AG09319 (cell line): Measurements from ENCODE around the gene MESD.

Experiments
- DNase-seq: peaks from one replicate; pipeline ENCODE4 v3.0.0-alpha.2; 2010; ENCODE audit warnings: low read depth; ENCODE audit errors: extremely low read depth
- TF ChIP-seq, protein P1 (sequence below): IDR thresholded peaks from 2 replicates; pipeline ENCODE4 v1.5.1; 2011; ENCODE audit warnings: low read depth, mild to moderate bottlenecking, inconsistent platforms, low read length, moderate library complexity

Gene MESD

DNA sequence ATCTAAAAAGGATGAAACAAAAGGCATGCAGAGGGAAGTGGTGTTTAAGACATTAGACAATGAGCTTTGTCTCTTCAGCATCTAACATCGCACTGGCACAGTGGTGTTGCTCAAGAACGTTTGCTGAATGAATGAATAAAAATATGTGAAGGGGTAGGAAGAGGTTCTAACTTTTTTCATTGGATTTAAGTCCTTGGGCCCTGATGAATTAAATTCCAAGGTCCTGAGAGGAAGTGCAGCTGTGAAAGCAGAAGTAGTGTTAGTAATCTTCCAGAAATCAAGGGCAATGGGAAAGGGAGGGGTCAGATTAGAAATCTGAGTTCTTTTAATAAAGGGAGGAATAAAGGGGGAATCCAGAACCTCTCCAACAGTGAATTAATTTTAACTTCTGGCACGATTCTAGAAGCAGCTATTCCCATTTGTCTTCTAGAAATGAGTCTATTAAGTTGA is 40.7 kb upstream of the MESD start:
- DNase-seq: no peak
- TF ChIP-seq, protein P1, sequence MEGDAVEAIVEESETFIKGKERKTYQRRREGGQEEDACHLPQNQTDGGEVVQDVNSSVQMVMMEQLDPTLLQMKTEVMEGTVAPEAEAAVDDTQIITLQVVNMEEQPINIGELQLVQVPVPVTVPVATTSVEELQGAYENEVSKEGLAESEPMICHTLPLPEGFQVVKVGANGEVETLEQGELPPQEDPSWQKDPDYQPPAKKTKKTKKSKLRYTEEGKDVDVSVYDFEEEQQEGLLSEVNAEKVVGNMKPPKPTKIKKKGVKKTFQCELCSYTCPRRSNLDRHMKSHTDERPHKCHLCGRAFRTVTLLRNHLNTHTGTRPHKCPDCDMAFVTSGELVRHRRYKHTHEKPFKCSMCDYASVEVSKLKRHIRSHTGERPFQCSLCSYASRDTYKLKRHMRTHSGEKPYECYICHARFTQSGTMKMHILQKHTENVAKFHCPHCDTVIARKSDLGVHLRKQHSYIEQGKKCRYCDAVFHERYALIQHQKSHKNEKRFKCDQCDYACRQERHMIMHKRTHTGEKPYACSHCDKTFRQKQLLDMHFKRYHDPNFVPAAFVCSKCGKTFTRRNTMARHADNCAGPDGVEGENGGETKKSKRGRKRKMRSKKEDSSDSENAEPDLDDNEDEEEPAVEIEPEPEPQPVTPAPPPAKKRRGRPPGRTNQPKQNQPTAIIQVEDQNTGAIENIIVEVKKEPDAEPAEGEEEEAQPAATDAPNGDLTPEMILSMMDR: no peak

DNA sequence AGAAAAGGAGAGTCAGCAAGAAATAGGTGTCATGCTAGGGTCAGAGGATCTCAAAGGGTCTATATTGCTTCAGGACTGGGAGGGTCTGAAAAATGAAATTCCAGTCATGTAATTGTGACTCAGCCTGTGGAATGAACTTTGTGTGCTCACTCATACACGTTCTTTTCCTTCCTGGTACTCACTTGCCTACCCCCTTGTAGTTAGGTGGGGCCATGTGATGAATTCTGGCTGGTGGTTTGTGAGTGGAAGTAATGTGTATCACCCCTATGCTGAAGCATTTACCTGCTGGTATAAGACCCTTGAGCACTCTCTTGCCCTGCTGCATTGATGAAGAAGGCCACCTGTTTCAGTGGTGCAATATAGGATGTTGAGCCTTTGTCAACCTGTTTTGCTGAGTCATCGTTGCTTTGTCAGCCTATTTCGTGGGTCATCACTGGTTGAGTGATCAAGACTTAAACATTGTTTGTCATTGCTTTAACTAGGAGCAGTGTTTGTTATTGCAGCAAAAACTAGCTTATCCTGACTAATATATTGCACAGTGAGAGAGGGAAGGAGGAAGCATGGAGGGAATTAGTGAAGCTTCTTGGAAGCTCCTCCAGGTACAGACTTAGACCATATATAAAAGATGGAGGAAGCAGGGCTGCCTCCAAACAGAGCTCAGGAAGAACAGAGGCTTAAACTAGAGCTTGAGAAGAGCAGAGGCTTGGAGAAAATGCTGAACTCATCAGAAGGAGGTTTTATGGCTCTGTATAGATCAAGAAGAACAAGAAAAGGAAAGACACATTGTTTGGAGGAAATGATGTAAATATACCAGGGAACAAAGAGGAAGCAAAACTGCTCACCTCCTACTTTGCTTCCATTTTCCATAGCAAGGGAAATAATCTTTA is 40.0 kb upstream of the MESD start:
- no peak for DNase-seq
- TF ChIP-seq, protein P1: no peak

DNA sequence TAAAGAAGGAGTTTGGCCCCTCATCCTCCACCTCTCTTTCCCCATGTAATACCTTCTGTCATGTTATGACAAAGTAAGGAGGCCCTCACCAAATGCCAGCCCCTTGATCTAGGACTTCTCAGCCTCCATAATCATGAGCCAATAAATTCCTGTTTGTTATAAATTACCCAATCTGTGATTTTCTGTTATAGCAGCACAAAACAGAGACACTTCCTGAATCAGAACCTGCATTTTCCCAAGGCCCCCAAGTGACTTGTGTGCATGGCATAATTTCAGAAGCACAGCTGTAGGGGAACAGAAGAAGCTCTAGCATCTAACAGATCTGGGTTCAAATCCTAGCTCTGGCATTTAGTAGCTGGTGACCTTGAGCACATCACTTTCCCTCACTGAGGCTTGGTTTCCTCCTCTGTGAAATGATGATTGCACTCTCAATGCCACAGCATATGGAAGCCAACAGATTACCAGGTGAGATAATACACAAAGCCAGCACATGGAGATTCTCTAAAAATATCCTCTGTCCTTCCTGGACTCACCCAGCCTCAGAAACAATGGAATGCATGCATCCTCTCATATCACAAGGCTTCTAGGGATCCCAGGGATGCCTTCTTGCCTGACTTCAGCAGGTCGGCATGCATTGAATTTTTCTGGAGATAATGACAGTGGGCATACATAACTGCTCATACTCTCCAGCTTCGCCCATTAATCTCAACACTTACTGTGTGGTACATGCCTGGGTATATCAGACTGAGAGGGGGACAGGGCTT is 37.4 kb upstream of the MESD start:
- no peak for DNase-seq
- TF ChIP-seq, protein P1: no peak

DNA sequence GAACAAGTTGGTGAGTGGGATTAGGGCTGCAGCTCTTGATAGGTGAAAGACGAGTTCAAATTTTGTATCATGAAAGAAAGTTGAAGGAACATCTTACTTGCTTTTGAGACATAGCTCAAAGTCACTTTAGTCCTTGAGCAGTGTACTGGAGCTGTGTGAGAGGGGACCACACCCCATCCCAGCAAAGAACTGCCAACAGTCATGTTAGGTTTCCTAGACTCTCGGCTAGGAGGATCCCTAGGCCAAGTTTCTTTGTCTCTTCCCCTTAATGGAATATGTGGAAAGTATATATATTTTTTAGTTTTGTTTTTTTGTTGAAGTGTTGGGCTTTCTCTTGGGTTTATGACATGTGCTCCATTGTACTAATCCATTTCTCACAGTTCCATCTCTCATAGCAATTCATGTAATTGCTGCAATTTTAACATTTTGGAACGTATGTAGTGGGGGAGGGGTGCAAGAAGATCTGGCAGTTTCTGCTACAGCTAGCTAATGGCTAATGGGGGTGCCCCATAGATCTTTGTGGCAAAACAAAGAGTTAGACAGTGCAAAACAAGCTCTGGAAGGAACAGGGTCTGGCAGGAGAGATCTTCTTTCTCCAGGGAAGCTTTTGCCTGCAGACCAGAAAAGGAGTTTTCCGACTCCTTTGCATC is 36.2 kb upstream of the MESD start:
- TF ChIP-seq, protein P1: no peak
- DNase-seq: no peak

DNA sequence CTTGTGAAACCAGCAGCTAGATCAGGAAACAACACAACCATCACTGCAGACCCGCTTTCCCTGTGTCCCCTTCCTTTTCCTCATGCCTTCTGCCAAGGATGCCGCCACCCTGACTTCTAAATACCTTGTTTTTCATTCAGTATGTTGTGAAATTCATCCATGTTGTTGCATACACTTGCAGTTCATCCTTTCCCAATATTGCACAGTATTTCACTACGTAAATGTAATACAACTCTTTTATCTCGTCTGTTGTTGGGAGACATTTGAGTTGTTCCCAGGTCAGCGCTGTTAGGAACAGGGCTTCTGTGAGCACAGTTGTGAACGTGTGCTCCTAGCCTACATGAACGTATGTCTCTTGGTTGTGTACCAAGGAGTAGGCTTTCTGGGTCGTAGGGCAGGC is 35.3 kb upstream of the MESD start:
- DNase-seq: no peak
- TF ChIP-seq, protein P1: no peak

DNA sequence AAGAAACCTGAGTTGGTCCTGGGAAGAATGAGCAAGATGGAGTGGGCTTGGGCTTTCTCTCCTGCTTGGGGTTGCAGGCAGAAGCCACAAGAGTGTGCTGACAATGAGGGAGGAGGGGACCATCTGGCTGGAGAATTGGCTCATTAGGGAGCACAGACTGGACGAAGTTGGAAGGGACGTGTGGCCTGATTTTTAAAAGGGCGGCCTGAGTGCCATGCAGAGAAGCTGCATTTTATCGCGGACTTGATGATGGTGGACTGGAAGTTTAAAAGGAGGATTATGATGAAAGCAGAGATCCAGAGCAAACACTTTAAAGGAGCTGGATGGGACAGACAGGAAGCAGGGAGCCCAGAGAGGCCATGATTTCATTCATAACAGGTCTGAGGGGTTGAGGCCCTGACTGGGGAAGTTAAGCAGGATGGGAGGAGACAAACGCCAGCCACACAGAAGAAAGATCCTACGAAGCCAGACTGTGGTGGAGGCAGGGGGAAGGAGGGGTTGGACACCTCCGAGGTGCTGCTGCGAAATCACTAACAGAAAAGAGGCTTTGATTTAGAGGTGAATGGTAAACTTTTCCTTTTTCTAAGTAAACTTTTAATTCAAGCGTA is 34.8 kb upstream of the MESD start:
- TF ChIP-seq, protein P1: no peak
- no peak for DNase-seq
